NCI-H510A (cell line): ENCODE measurements around the gene CLPSL2.

Experiments
- DNase-seq: peaks from one replicate; lab custom pipeline; 2025; lab: John Stamatoyannopoulos, UW

The CLPSL2 gene

GRCh38 chr6:35746516-35746915 lies 29.9 kb upstream of the CLPSL2 start:
- no peak for DNase-seq

- DNase-seq, result no peak
Observed at GRCh38 chr6:35747877-35748276, 28.5 kb upstream of the CLPSL2 start.

GRCh38 chr6:35750557-35750956 lies 25.8 kb upstream of the CLPSL2 start:
- DNase-seq, result no peak

GRCh38 chr6:35751594-35751993 lies 24.8 kb upstream of the CLPSL2 start:
- no peak for DNase-seq

- no peak for DNase-seq
Observed at GRCh38 chr6:35752330-35752729, 24.1 kb upstream of the CLPSL2 start.

GRCh38 chr6:35754452-35755277 lies 21.7 kb upstream of the CLPSL2 start:
- DNase-seq, result no peak

GRCh38 chr6:35755278-35755924 lies 21.0 kb upstream of the CLPSL2 start:
- no peak for DNase-seq

GRCh38 chr6:35757456-35758123 lies 18.8 kb upstream of the CLPSL2 start:
- peak; percentile 23 for DNase-seq

GRCh38 chr6:35759426-35759825 lies 17.0 kb upstream of the CLPSL2 start:
- no peak for DNase-seq

GRCh38 chr6:35765739-35766138 lies 10.7 kb upstream of the CLPSL2 start:
- no peak for DNase-seq

GRCh38 chr6:35769211-35769610 lies 7.2 kb upstream of the CLPSL2 start:
- DNase-seq, result no peak

- DNase-seq, result no peak
Observed at GRCh38 chr6:35771343-35771627, 5.1 kb upstream of the CLPSL2 start.

- DNase-seq, result no peak
Observed at GRCh38 chr6:35774116-35774794, 2.1 kb upstream of the CLPSL2 start.

GRCh38 chr6:35775031-35775430 lies 1.4 kb upstream of the CLPSL2 start:
- DNase-seq, result no peak

GRCh38 chr6:35777356-35778102 lies 1.1 kb downstream of the CLPSL2 start:
- DNase-seq, result no peak

- no peak for DNase-seq
Observed at GRCh38 chr6:35778437-35778836, 2.0 kb downstream of the CLPSL2 start.

- no peak for DNase-seq
Observed at GRCh38 chr6:35780719-35781118, 4.3 kb downstream of the CLPSL2 start, which contains the start of gene CLPSL1. Gene CLPSL1 (plus strand): TSS chr6:35781019. CDS start chr6:35781111, 92 bp downstream.

GRCh38 chr6:35781290-35781689 lies 4.9 kb downstream of the CLPSL2 start:
- no peak for DNase-seq

- no peak for DNase-seq
Observed at GRCh38 chr6:35782424-35782823, 6.0 kb downstream of the CLPSL2 start.

GRCh38 chr6:35784200-35784599 lies 7.8 kb downstream of the CLPSL2 start:
- DNase-seq, result no peak

GRCh38 chr6:35786272-35786671 lies 9.9 kb downstream of the CLPSL2 start:
- no peak for DNase-seq

- no peak for DNase-seq
Observed at GRCh38 chr6:35786810-35787209, 10.4 kb downstream of the CLPSL2 start.
